Measurements from ENCODE around the gene HERPUD2.
"Not testable (repeated sequence)": the region's sequence is repeated elsewhere in the genome, so short reads cannot be mapped to it uniquely, and the experiment has no call there.

Gene HERPUD2

DNA sequence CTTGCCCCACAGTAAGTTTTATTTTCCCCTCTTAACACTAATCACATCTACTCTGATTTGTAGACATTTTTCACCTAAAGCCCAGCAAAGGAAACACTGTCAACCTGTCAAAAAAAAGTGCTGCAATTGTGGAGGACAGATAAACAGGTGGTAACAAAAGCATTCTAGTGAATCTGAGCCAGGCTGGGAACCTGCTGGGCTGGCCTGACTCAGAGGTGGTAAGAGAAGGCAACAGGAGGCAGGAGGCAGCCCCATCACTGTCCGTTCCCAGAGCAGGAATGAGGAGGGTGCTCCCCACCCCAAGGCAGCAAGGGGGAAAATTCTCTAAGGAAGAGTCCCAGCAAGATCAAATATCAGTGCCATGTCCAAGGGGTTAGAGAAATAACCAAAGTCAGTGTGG lies 19.5 kb upstream of the HERPUD2 start:
- no peak for DNase-seq (ENCODE audit: low read depth)

- DNase-seq (ENCODE audit: low read depth): no peak
Measured at GRCh38 chr7:35712563-35713226, 17.8 kb upstream of the HERPUD2 start.

- DNase-seq (ENCODE audit: low read depth): no peak
Measured at GRCh38 chr7:35707422-35707821, 12.5 kb upstream of the HERPUD2 start.

- DNase-seq (ENCODE audit: low read depth): no peak
Measured at GRCh38 chr7:35705932-35706461, 11.1 kb upstream of the HERPUD2 start.

GRCh38 chr7:35704261-35704660 lies 9.3 kb upstream of the HERPUD2 start:
- DNase-seq (ENCODE audit: low read depth): no peak

- no peak for DNase-seq (ENCODE audit: low read depth)
Measured at GRCh38 chr7:35702541-35702940, 7.6 kb upstream of the HERPUD2 start.

DNA sequence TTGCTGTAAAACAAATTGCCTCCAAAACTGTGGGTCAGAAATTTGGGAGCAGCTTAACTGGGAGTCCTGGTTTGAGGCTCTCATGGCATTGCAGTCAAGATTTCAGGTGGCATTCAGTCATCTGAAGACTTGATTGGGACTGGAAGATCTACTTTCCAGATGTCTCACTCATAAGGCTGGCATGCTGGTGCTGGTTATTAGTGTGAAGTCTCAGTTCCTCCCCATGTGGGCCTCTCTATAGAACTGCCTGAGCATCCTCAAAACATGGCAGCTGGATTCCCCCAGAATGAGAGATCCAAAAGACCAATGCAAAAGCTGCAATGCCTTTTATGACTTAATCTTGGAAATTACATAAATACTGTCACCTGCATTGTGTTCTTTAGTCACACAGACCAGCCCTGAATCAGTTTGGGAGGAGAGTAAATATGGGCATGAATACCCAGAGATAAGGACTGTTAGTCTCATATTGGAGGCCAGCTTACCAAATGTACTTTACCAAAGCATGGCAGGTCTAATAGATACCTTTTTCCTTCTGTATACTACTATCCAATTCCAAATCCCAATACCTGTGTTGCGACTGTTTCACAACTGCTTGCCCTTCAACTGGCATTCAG lies 6.5 kb upstream of the HERPUD2 start:
- DNase-seq (ENCODE audit: low read depth): no peak

GRCh38 chr7:35700865-35701264 lies 5.9 kb upstream of the HERPUD2 start:
- DNase-seq (ENCODE audit: low read depth): no peak

DNA sequence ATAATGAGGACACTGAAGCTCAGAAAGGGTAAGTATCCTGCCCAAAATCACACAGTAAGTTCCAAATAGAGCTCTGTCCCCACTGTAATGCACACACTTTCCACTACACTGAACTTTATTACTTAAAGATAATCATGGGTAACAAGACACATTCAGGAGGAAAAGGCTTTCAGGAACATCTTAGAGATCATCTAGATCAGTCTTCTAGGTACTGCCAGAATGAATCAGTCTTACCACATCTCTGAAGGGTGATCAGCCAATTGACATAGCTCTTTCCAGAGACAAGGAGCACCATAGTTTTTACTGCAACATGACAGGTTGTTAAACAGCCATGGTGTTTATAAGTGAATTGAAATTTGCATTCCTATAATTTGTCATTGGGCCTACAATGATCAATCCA lies 5.4 kb upstream of the HERPUD2 start:
- DNase-seq (ENCODE audit: low read depth): no peak

DNA sequence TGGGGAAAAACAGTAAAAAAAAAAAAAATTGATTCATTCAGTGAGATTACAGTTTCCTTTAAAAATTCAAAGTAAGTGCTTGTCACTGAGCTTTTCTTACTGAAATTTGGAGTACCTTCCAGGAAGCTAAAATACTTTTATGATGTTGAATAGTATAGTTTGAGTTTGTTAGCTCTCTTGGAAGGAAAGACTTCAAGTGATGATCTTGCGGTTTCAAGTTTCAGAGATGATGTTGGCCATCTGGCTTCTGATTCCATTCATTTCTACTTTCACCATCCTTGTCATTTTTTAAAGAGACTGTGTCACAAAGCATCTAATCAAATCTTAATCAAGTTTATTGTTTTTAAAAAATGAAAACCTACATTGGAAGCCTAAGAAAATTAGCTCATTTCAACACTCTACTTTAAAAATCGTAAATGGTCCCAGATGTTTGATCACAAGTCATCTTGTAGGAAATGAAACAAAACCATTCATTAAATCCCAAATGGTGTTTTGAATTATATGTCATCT lies 4.9 kb upstream of the HERPUD2 start:
- no peak for DNase-seq (ENCODE audit: low read depth)

DNA sequence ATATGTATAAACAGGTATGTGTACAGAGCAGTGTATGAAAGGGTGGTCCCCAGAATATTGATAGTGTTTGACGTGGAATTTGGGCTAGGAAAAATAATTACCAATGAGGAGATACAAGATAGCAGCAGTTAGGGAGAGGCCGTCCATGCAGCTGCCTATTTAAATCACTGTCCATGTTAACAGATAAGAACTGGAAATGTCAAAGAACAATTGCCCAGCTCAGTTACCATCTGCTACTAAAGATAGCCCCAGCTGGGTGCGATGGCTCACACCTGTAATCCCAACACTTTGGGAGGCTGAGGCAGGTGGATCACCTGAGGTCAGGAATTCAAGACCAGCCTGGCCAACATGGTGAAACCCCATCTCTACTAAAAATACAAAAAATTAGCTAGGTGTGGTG lies 3.4 kb upstream of the HERPUD2 start:
- DNase-seq (ENCODE audit: low read depth): not testable (repeated sequence)

DNA sequence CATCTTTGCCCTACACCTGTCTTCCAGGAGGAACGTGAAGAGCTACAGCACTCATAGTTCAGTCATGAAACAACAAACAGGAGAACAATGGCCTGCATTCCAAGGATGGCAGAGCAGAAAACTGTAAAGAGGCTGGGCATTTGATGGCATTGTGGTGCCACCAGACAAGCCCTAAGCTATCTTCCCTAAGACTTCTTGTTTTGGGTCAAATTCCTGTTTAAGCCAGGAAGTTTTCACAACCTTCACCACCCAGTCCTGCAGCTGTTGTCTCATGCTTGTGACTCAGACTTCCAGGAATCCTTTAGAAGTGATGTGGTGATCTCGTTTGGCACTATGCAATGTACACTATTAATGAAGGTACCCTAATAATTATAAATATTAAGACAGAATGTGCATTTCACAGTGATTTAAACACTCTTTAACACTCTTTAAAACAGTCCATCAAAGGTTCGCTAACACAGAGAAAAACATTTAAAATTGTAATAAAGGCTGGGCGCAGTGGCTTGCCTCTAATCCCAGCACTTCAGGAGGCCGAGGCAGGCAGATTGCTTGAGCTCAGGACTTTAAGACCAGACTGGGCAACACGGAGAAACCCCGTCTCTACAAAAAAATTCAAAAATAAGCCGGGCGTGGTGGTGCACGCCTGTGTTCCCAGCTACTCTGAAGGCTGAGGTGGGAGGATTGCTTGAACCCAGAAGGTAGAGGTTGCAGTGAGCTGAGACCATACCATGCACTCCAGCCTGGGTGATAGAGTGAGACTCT lies 2.7 kb upstream of the HERPUD2 start:
- no peak for DNase-seq (ENCODE audit: low read depth)

GRCh38 chr7:35695987-35696386 lies 1.1 kb upstream of the HERPUD2 start:
- DNase-seq (ENCODE audit: low read depth): no peak

GRCh38 chr7:35695473-35695850 lies 527 bp upstream of the HERPUD2 start:
- peak; percentile 5 for DNase-seq (ENCODE audit: low read depth)

DNA sequence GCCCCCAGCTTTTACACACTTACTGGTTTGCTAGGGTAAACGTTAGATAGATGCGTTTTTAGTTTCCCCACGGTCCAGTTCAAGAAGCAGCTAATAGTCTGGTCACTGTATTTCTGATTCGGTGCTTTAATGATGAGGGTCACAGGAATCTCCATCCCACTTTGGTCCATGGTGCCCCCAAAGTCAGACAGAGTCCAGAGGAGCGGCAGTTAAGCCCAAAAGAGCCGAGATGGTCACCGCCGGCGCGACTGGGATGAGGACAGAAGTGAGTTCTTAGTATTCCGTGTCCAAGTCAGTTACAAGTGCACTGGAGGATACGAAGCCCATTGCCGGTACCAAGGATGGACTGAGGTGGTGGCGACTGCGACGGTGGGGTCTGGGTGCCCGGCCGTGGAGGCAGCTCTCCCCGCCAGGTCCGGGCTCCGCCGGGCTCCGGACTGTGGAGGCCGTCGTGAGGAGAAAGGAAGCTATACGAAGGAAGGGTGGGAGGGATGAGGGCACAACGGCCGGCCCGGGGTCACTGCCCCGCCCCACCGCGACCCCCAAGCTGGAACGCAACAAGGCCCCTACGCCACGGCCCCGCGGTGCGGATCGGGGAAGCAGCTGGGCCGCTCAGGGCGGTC lies 663 bp downstream of the HERPUD2 start:
- no peak for DNase-seq (ENCODE audit: low read depth)

DNA sequence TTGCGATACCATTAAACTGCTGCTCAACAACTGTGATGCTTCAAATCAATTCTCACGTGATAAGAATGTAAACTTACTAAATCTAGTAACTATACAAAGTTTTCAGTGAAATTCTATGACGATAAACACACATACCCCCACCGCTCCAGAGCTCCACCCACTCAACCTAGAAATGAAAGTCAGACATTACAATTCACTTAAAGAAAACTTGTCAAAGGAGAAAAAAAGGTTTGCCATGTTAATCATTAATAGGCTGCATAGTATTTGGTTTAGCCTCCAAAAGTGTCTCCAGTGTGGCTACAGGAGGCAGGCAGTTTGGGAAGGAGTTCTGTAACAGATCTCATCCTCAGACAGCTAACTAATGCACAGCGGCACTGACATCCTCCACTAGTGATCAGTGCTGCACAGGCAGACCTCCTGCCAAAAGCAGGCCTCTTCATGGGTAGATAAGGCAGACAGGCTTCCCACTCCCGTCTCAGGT lies 3.1 kb downstream of the HERPUD2 start:
- peak; percentile 16 for DNase-seq (ENCODE audit: low read depth)

- no peak for DNase-seq (ENCODE audit: low read depth)
Measured at GRCh38 chr7:35691366-35691765, 3.6 kb downstream of the HERPUD2 start.

GRCh38 chr7:35690614-35691013 lies 4.3 kb downstream of the HERPUD2 start:
- DNase-seq (ENCODE audit: low read depth): not testable (repeated sequence)

- DNase-seq (ENCODE audit: low read depth): no peak
Measured at GRCh38 chr7:35685781-35686180, 9.2 kb downstream of the HERPUD2 start.

DNA sequence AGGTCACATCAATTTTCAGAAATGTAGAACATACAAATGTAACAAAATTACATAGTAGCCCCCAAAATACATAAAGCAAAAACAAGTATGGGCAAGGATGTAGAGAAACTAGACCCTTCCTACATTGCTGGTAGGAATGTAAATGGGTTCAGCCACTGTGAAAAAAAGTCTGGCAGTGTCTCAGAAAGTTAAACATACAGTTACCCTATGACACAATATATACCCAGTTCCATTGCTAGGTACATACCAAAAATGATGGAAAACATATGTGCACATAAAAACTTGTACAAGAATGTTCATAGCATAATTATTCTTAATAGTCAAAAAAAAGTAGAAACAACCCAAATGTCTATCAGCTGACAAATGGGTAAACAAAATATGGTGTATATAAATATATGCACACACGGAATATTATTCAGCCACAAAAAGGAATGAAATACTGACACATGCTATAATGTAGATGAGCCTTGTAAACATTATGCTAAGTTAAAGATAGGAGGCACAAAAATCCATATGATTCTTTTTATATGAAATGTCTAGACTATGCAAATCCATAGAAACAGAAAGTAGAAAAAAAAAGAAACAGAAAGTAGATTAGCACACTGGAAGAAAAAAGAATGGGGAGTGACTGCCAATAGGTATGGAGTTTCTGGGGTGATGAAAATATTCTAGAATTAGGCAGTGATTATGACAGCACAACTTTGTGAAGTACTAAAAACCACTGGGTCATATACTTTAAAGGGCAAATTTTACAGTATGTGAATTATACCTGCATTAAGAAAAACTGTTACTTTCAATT lies 13.5 kb downstream of the HERPUD2 start:
- DNase-seq (ENCODE audit: low read depth): no peak

GRCh38 chr7:35680403-35681013 lies 14.4 kb downstream of the HERPUD2 start:
- no peak for DNase-seq (ENCODE audit: low read depth)

All from activated T-cell treated with anti-CD3 and anti-CD28 coated beads for 1 hour (primary cell).